ENCODE results near the gene NET1. TPM values are rescaled to one million over a fixed set of nuclear protein-coding genes. Genes with fewer than 3 reads are reported as not detected.
"Not testable (repeated sequence)": the region's sequence is repeated elsewhere in the genome, so short reads cannot be mapped to it uniquely, and the experiment has no call there.

NET1 gene
- total RNA-seq, 2 experiments from 2014 or later, result 29.9 to 38.6 TPM

GRCh38 chr10:5380395-5380794 is 32.0 kb upstream of the NET1 start:
- H3K27me3 Mint-ChIP-seq (ENCODE audit: low read depth); H3K4me1 Mint-ChIP-seq (ENCODE audit: low read depth); H3K27ac Mint-ChIP-seq; DNase-seq; H3K4me3 Mint-ChIP-seq; H3K36me3 Mint-ChIP-seq (ENCODE audit: low read depth); ATAC-seq; H3K9me3 Mint-ChIP-seq (ENCODE audit: insufficient read depth): not testable (repeated sequence)
- POLR2A ChIA-PET, result interaction anchor here (0.6 kb wide), 1 partner anchor 98 kb away, joined by 3 read pairs; no protein-coding TSS in a partner anchor
- CTCF ChIA-PET, result interaction anchor here (2.1 kb wide), 2 partner anchors 97 to 531 kb away, joined by 8 to 17 read pairs; no protein-coding TSS in a partner anchor

- no peak overlapping the region for H3K27ac Mint-ChIP-seq
- ChIA-PET POLR2A (no interaction called here), CTCF (no interaction called here)
- H3K27me3 Mint-ChIP-seq (ENCODE audit: low read depth), result peaks cover 8% of the 10 kb centered on the region
- H3K9me3 Mint-ChIP-seq (ENCODE audit: insufficient read depth), result no peaks in the 10 kb centered on the region
- H3K36me3 Mint-ChIP-seq (ENCODE audit: low read depth), result no peaks in the 10 kb centered on the region
- H3K4me1 Mint-ChIP-seq (ENCODE audit: low read depth), result peaks cover 5% of the 10 kb centered on the region
- no peak for ATAC-seq
- DNase-seq, result no peak
- H3K4me3 Mint-ChIP-seq, result no peak overlapping the region
These were observed 31.2 kb upstream of the NET1 start for GRCh38 chr10:5381187-5381586.

DNA sequence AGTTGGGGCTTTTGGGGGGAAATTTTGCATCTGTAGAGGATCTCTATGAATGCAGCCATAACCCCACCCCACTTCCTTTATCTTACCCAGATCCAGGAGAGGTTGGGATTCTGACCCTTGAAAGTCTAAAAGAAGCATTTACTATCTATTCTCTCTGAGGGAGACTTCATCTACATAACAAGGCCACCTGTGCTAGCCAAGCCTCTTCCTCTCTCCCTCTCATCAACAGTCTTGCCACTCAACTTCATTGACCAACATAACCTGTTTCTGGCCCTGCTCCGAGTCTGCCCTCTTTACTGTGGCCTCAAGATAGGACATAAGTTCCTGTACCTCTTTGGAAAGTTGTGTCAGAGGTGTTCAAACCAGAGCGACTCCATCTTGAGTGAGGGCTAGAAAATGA is 27.1 kb upstream of the NET1 start:
- ATAC-seq (no peak), DNase-seq (no peak)
- Mint-ChIP-seq H3K9me3 (ENCODE audit: insufficient read depth) (peaks cover 15% of the 10 kb centered on the region), H3K4me3 (no peak overlapping the region), H3K27ac (no peak overlapping the region), H3K4me1 (ENCODE audit: low read depth) (no peaks in the 10 kb centered on the region), H3K27me3 (ENCODE audit: low read depth) (peaks cover 3% of the 10 kb centered on the region), H3K36me3 (ENCODE audit: low read depth) (no peaks in the 10 kb centered on the region)
- ChIA-PET POLR2A (no interaction called here), CTCF (no interaction called here)

DNA sequence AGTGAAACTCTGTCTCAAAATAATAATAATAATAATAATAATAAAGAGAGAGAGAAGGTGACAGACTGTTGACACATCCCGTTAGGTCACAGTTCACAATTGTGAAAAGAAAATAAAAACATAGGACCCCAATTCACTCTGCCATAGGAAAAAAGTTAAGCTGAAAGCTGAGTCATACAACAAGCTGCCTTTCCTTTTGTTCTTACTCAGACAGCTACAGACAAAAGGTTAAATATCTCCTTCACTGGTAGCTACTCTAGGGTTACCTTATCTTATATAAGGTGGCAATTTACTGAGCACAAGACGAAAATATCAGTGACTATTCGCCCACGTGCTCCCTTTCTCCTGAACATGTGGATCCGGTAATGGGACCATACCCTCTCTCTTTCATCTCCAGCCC is 25.2 kb upstream of the NET1 start:
- CTCF ChIA-PET, result interaction anchor here (0.9 to 1.9 kb wide), 2 partner anchors 236 to 537 kb away, joined by 3 to 5 read pairs; no protein-coding TSS in a partner anchor
- no peak overlapping the region for H3K27ac Mint-ChIP-seq

DNA sequence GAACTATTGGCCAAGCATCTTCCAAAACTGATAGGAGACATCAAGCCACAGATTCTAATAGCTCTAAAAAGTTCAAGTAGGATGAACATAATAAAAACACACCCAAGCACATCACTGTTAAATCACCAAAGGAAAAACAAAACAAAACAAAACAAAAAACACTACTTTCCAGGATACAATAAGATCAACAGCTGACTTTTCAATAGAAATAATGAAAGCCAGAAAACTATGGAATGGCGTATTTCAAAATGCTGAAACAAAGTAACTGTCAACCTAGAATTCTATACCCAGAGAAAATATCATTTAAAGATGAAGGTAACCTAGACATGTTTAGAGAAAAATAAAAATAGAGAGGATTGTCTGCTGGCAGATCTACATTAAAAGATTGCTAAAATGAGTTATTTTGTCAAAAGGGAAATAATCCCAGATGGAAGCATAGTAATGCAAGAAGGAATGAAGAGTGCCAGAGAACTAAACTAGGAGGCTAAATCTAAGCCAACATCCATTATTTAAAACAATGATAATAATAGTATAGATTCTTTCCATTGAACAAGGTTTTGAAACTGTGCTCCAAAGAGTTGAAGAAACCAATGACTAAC is 21.7 kb upstream of the NET1 start:
- H3K4me1 Mint-ChIP-seq (ENCODE audit: low read depth), result no peaks in the 10 kb centered on the region
- H3K9me3 Mint-ChIP-seq (ENCODE audit: insufficient read depth), result peaks cover 38% of the 10 kb centered on the region
- H3K36me3 Mint-ChIP-seq (ENCODE audit: low read depth), result peaks cover 6% of the 10 kb centered on the region
- H3K4me3 Mint-ChIP-seq, result no peak overlapping the region
- no peak for DNase-seq
- ChIA-PET CTCF (interaction anchor here (0.8 to 1.4 kb wide), 2 partner anchors 23 to 540 kb away, joined by 3 to 4 read pairs; no protein-coding TSS in a partner anchor), POLR2A (no interaction called here)
- no peak for ATAC-seq
- H3K27me3 Mint-ChIP-seq (ENCODE audit: low read depth), result peaks cover 2% of the 10 kb centered on the region
- no peak overlapping the region for H3K27ac Mint-ChIP-seq

More for the DNA sequence above, 25.2 kb upstream of the NET1 start:
- H3K4me1 Mint-ChIP-seq (ENCODE audit: low read depth), result no peaks in the 10 kb centered on the region
- peaks cover 3% of the 10 kb centered on the region for H3K27me3 Mint-ChIP-seq (ENCODE audit: low read depth)
- POLR2A ChIA-PET, result no interaction called here
- peaks cover 34% of the 10 kb centered on the region for H3K9me3 Mint-ChIP-seq (ENCODE audit: insufficient read depth)
- no peak for DNase-seq
- ATAC-seq, result no peak
- H3K4me3 Mint-ChIP-seq, result no peak overlapping the region
- H3K36me3 Mint-ChIP-seq (ENCODE audit: low read depth), result peaks cover 6% of the 10 kb centered on the region

DNA sequence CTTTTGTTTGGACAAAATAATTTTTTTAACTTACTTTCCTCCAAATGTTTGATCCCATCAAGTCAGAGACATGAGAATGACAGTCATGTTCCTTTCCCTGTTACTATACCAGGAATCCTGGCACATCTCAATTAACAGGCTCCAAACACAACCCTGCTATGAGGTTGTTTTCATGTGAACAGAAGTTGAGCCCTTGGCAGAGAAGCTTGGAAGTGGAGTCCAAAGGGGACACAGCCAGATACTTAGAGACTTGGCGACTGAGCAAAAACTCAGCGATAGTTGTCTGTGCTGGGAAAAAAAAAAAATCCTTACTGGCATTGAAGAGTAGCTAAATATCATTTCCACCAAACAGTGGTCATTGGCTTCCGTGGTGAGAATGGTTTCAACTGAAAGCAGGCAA is 20.6 kb upstream of the NET1 start:
- ChIA-PET POLR2A (no interaction called here), CTCF (interaction anchor here (1.0 kb wide), 1 partner anchor 42 kb away, joined by 3 read pairs; no protein-coding TSS in a partner anchor)
- no peak for DNase-seq
- Mint-ChIP-seq H3K9me3 (ENCODE audit: insufficient read depth) (peaks cover 38% of the 10 kb centered on the region), H3K27ac (no peak overlapping the region), H3K27me3 (ENCODE audit: low read depth) (peaks cover 2% of the 10 kb centered on the region), H3K4me3 (no peak overlapping the region), H3K4me1 (ENCODE audit: low read depth) (no peaks in the 10 kb centered on the region), H3K36me3 (ENCODE audit: low read depth) (peaks cover 6% of the 10 kb centered on the region)
- ATAC-seq, result no peak

- peaks cover 6% of the 10 kb centered on the region for H3K36me3 Mint-ChIP-seq (ENCODE audit: low read depth)
- peaks cover 38% of the 10 kb centered on the region for H3K9me3 Mint-ChIP-seq (ENCODE audit: insufficient read depth)
- ATAC-seq (no peak), DNase-seq (no peak)
- no peak overlapping the region for H3K4me3 Mint-ChIP-seq
- CTCF ChIA-PET, result interaction anchor here (1.9 kb wide), 1 partner anchor 230 kb away, joined by 4 read pairs; no protein-coding TSS in a partner anchor
- H3K27ac Mint-ChIP-seq, result no peak overlapping the region
- POLR2A ChIA-PET, result no interaction called here
- H3K27me3 Mint-ChIP-seq (ENCODE audit: low read depth), result peaks cover 9% of the 10 kb centered on the region
- H3K4me1 Mint-ChIP-seq (ENCODE audit: low read depth), result no peaks in the 10 kb centered on the region
These were observed 18.8 kb upstream of the NET1 start for GRCh38 chr10:5393529-5393928.

- H3K4me3 Mint-ChIP-seq, result no peak overlapping the region
- CTCF ChIA-PET, result interaction anchor here (1.9 kb wide), 1 partner anchor 228 kb away, joined by 4 read pairs; no protein-coding TSS in a partner anchor
- POLR2A ChIA-PET, result no interaction called here
- ATAC-seq (no peak), DNase-seq (no peak)
- no peaks in the 10 kb centered on the region for H3K4me1 Mint-ChIP-seq (ENCODE audit: low read depth)
- no peak overlapping the region for H3K27ac Mint-ChIP-seq
- peaks cover 24% of the 10 kb centered on the region for H3K9me3 Mint-ChIP-seq (ENCODE audit: insufficient read depth)
- peaks cover 15% of the 10 kb centered on the region for H3K27me3 Mint-ChIP-seq (ENCODE audit: low read depth)
- H3K36me3 Mint-ChIP-seq (ENCODE audit: low read depth), result peaks cover 6% of the 10 kb centered on the region
These were observed 17.2 kb upstream of the NET1 start for GRCh38 chr10:5395168-5395567.

DNA sequence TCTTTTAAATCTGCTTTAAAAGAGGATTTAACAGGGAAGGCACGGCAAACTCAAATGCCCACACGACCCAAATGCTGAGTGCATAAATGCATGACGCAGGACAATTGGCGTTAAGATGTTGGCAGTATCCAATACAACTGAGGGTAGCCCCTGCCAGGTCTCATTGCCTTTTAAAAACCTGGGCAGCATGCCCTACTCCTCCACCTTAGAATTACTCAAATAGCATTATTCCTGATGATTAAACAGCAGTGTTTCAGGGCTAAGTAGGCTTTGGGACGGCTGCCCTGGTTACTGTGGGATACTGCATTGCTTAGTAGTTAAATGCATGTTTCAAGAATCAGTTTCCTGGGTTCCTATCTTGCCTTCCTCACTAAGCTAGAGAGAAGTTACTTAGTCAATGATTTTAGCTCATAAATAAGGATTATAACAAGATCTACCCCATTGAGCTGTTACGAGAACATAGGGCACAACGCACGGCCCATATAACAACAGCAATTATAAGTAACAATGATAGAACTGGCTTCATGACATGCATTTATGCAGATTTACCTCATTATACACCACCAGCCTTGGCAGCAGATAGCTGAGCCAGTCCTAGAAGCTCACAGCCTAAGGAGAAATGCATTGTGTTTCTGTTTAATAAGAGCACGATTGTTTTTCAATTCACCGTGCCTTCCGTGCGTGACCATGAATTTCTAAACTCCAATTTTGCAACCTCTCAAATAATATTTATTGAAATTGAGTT is 15.6 kb upstream of the NET1 start:
- Mint-ChIP-seq H3K9me3 (ENCODE audit: insufficient read depth) (peaks cover 9% of the 10 kb centered on the region), H3K27ac (no peak overlapping the region), H3K36me3 (ENCODE audit: low read depth) (no peaks in the 10 kb centered on the region), H3K4me1 (ENCODE audit: low read depth) (no peaks in the 10 kb centered on the region), H3K4me3 (no peak overlapping the region), H3K27me3 (ENCODE audit: low read depth) (peaks cover 18% of the 10 kb centered on the region)
- no peak for ATAC-seq
- ChIA-PET CTCF (interaction anchor here (0.7 kb wide), 1 partner anchor 547 kb away, joined by 4 read pairs; no protein-coding TSS in a partner anchor), POLR2A (no interaction called here)
- no peak for DNase-seq

GRCh38 chr10:5399332-5399731 is 13.0 kb upstream of the NET1 start:
- Mint-ChIP-seq H3K9me3 (ENCODE audit: insufficient read depth) (no peaks in the 10 kb centered on the region), H3K27ac (no peak overlapping the region), H3K27me3 (ENCODE audit: low read depth) (peaks cover 26% of the 10 kb centered on the region), H3K36me3 (ENCODE audit: low read depth) (no peaks in the 10 kb centered on the region), H3K4me3 (no peak overlapping the region), H3K4me1 (ENCODE audit: low read depth) (no peaks in the 10 kb centered on the region)
- CTCF ChIA-PET, result interaction anchor here (0.9 kb wide), 1 partner anchor 18 kb away, joined by 3 read pairs; no protein-coding TSS in a partner anchor
- ATAC-seq (no peak), DNase-seq (no peak)
- POLR2A ChIA-PET, result no interaction called here

GRCh38 chr10:5400468-5401240 is 11.7 kb upstream of the NET1 start:
- H3K27ac Mint-ChIP-seq, result no peak overlapping the region
- ChIA-PET CTCF (no interaction called here), POLR2A (no interaction called here)
- H3K36me3 Mint-ChIP-seq (ENCODE audit: low read depth), result no peaks in the 10 kb centered on the region
- H3K9me3 Mint-ChIP-seq (ENCODE audit: insufficient read depth), result no peaks in the 10 kb centered on the region
- peaks cover 27% of the 10 kb centered on the region for H3K27me3 Mint-ChIP-seq (ENCODE audit: low read depth)
- DNase-seq, result no peak
- H3K4me1 Mint-ChIP-seq (ENCODE audit: low read depth), result no peaks in the 10 kb centered on the region
- ATAC-seq, result no peak
- no peak overlapping the region for H3K4me3 Mint-ChIP-seq

GRCh38 chr10:5402798-5403197 is 9.6 kb upstream of the NET1 start:
- H3K4me1 Mint-ChIP-seq (ENCODE audit: low read depth), result no peaks in the 10 kb centered on the region
- H3K36me3 Mint-ChIP-seq (ENCODE audit: low read depth), result no peaks in the 10 kb centered on the region
- H3K4me3 Mint-ChIP-seq, result no peak overlapping the region
- peaks cover 21% of the 10 kb centered on the region for H3K27me3 Mint-ChIP-seq (ENCODE audit: low read depth)
- ATAC-seq (no peak), DNase-seq (no peak)
- ChIA-PET CTCF (no interaction called here), POLR2A (no interaction called here)
- no peaks in the 10 kb centered on the region for H3K9me3 Mint-ChIP-seq (ENCODE audit: insufficient read depth)
- no peak overlapping the region for H3K27ac Mint-ChIP-seq

All from activated CD8-positive, alpha-beta T cell treated with anti-CD3 and anti-CD28 coated beads, Interleukin-2, amount 10 ng/mL, durations not matched to agents 7 days and 5 days (primary cell).